IPS DF 4.7 (cell line): ENCODE measurements around the gene TRIM17.
A peak's percentile ranks its signal among the peaks of the same experiment; 100 is the strongest.

Experiments
- DNase-seq: peaks from one replicate; pipeline ENCODE4 v3.0.0-alpha.2; 2013; ENCODE audit warnings: low spot score; ENCODE audit errors: extremely low read depth

The TRIM17 gene

GRCh38 chr1:228379666-228380065 lies 37.0 kb downstream of the TRIM17 start:
- no peak for DNase-seq

GRCh38 chr1:228378873-228379460 lies 37.7 kb downstream of the TRIM17 start:
- DNase-seq, result no peak

GRCh38 chr1:228378090-228378872 lies 38.4 kb downstream of the TRIM17 start:
- DNase-seq, result peak; percentile 19

DNA sequence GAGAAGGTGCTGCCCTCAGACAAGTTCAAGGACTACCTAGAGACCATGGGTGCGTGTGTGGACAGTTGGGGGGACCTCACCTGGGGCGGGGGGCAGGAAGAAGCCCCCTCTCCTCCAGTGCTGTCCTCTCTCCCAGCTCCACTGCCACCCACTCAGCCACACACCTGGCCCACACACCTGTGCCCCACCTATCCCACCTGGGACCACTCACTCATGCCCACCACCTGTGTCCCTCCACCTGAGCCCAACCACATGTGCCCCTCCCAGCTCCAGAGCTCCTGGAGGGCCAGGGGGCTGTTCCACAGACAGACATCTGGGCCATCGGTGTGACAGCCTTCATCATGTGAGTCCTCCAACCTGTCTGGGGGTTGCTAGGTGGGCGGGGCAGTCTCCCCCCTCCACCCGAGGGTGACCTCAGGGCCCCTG lies 39.0 kb downstream of the TRIM17 start:
- no peak for DNase-seq

DNA sequence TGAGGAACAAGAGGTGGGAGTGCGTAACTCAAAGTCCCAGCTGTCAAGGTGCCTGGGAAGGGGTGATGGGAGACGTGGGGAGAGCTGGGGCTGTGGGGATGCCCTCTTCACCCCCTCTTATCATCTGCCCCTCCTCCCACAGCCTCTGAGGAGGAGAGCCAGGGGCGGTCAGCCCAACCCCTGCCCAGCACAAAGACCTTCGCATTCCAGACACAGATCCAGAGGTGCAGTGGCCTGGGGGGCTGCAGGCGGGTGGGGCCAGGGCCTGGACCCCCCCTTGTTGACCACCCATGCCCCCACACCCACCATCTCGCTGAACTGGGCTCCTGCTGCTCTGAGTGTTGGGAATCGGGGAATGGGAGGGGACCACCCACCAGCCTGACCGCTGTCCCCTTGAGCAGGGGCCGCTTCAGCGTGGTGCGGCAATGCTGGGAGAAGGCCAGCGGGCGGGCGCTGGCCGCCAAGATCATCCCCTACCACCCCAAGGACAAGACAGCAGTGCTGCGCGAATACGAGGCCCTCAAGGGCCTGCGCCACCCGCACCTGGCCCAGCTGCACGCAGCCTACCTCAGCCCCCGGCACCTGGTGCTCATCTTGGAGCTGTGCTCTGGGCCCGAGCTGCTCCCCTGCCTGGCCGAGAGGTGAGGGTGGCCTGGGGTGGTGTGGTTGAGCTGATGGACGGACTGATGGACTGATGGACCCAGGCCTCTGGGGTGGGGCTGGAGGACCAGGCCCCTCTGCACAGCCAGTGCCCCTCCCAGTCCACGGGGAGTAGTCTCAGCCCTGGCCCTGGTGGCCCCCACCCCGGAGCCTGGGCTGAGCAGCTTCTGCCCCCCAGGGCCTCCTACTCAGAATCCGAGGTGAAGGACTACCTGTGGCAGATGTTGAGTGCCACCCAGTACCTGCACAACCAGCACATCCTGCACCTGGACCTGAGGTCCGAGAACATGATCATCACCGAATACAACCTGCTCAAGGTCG lies 39.7 kb downstream of the TRIM17 start:
- DNase-seq, result no peak

- DNase-seq, result no peak
These were observed 40.4 kb downstream of the TRIM17 start for GRCh38 chr1:228376262-228376628.

DNA sequence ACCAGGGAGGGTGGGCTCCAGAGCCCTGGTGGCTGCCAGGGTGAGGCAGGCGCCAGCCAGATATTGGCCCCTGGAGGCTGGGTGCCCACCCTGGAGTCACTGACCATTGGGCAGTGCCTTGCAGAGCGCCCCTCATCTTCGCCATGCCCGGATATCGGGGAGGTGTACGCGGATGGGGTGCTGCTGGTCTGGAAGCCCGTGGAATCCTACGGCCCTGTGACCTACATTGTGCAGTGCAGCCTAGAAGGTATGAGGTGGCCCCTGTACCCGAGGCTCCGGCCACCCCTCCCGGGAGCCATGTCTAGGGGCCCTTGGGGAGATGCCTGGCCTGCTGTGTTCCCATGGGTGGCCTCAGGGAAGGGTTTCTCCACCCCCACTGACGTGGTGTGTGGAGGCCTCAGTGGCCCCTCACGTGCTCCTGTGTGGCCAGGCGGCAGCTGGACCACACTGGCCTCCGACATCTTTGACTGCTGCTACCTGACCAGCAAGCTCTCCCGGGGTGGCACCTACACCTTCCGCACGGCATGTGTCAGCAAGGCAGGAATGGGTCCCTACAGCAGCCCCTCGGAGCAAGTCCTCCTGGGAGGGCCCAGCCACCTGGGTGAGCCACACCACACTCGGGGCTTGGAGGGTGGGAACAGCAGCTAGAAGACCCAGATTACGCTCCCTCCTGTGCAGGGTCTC lies 40.9 kb downstream of the TRIM17 start:
- DNase-seq, result no peak

GRCh38 chr1:228374711-228375577 lies 41.7 kb downstream of the TRIM17 start:
- DNase-seq, result no peak

DNA sequence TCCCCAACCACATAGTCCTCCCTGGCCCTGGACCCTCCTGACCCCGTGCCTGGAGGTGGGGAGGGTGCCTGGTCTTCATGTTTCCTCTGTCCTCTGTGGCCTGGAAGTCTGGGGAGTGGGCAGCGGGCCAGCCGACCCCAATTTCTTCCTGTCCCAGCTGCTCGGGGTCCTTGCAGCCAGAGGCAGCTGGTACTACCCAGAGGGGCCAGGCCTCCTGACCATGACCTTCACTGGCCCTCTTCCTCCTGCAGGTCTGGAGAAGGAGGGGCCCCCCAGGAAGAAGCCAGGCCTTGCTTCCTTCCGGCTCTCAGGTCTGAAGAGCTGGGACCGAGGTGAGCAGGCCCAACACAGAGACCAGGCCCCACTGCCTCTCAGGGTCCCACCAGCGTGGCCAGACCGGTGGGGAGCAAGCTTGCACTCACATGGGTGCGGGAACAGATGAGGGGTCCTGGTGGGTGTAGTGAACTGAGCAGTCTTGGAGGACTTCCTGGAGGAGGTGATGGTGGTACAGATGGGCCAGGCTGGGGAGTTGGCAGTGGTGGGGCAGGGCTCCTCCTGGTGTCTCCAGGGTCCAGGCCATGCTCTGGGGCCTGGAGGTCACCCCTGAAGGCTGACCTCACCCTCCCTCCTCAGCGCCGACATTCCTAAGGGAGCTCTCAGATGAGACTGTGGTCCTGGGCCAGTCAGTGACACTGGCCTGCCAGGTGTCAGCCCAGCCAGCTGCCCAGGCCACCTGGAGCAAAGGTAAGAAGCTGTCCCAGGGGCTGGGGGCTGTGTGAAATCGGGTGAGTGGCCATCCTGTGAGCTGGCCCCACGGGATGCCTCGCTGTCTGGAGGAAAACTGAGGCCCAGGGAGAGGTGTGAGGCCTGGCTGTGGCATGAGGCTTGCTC lies 42.7 kb downstream of the TRIM17 start:
- DNase-seq, result no peak

GRCh38 chr1:228373004-228373680 lies 43.5 kb downstream of the TRIM17 start:
- no peak for DNase-seq

DNA sequence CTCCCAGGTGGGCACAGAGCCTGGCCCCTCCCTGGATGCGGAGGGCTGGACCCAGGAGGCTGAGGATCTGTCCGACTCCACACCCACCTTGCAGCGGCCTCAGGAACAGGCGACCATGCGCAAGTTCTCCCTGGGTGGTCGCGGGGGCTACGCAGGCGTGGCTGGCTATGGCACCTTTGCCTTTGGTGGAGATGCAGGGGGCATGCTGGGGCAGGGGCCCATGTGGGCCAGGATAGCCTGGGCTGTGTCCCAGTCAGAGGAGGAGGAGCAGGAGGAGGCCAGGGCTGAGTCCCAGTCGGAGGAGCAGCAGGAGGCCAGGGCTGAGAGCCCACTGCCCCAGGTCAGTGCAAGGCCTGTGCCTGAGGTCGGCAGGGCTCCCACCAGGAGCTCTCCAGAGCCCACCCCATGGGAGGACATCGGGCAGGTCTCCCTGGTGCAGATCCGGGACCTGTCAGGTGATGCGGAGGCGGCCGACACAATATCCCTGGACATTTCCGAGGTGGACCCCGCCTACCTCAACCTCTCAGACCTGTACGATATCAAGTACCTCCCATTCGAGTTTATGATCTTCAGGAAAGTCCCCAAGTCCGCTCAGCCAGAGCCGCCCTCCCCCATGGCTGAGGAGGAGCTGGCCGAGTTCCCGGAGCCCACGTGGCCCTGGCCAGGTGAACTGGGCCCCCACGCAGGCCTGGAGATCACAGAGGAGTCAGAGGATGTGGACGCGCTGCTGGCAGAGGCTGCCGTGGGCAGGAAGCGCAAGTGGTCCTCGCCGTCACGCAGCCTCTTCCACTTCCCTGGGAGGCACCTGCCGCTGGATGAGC lies 44.3 kb downstream of the TRIM17 start:
- DNase-seq, result no peak

DNA sequence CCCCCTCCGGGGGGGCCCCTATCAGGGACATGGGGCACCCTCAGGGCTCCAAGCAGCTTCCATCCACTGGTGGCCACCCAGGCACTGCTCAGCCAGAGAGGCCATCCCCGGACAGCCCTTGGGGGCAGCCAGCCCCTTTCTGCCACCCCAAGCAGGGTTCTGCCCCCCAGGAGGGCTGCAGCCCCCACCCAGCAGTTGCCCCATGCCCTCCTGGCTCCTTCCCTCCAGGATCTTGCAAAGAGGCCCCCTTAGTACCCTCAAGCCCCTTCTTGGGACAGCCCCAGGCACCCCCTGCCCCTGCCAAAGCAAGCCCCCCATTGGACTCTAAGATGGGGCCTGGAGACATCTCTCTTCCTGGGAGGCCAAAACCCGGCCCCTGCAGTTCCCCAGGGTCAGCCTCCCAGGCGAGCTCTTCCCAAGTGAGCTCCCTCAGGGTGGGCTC lies 44.9 kb downstream of the TRIM17 start:
- DNase-seq, result no peak

DNA sequence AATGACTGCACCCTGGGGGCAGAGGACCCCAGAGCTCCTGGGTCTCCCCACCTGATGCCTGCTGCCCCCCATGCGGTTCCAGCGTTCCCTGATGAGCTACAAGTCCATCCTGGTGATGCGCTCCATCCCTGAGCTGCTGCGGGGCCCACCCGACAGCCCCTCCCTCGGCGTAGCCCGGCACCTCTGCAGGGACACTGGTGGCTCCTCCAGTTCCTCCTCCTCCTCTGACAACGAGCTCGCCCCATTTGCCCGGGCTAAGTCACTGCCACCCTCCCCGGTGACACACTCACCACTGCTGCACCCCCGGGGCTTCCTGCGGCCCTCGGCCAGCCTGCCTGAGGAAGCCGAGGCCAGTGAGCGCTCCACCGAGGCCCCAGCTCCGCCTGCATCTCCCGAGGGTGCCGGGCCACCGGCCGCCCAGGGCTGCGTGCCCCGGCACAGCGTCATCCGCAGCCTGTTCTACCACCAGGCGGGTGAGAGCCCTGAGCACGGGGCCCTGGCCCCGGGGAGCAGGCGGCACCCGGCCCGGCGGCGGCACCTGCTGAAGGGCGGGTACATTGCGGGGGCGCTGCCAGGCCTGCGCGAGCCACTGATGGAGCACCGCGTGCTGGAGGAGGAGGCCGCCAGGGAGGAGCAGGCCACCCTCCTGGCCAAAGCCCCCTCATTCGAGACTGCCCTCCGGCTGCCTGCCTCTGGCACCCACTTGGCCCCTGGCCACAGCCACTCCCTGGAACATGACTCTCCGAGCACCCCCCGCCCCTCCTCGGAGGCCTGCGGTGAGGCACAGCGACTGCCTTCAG lies 45.5 kb downstream of the TRIM17 start:
- DNase-seq, result no peak

DNA sequence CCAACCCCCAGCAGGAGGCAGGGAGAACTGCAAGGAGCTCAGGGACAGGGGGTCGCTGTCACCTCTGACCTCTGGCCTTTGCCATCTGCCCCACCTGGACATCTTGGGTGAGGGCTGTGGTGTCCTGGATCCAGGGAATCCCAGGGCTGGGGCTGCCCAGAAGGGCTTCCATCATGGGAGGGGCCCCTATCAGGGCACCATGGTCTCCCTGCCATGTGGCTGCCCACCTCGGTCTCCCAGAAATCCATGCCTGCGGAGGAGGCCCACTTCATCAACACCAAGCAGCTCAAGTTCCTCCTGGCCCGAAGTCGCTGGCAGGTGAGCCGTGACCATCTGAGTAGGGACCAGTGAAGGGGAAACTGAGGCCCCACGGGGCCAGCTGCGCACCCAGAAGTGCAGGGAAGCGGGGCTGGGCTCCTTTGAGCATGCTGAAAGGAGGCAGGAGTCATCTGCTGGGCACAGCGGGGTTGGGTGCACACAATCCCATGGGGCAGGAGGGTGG lies 46.2 kb downstream of the TRIM17 start:
- no peak for DNase-seq

DNA sequence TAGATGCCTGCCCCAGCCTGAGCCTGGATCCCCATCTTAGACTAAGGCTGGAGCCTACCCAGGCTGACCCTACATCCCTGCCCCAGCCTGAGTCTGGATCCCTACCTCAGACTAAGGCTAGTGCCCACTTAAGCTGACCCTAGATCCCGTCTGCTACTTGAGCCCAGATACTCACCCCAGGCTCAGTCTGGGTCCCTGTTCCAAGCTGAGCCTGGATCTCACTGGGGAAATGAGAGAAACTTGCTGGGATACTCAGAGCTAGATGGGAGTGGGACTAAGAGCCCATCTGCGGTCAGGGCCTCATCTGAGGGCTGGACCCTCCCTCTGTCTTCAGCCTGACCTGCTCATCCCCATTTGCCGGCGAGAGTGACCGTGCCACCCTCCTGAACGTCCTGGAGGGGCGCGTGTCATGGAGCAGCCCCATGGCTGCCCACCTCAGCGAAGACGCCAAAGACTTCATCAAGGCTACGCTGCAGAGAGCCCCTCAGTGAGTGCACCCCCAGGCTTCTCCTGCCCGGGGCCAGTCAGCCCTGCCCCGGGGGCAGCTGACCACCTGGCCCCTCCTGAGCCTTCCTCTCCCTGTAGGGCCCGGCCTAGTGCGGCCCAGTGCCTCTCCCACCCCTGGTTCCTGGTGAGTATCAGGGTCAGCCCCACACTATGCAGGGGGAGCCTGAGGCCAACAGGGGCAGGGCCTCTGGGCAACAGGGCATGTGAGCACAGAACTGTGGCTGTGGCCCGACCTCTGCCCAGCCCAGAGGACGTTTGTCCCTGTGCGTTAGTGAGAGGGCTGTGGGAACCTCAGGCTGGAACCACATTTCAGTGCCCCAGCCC lies 46.8 kb downstream of the TRIM17 start:
- DNase-seq, result no peak
